ENCODE measurements around the gene KRT79. TPM values are rescaled to one million over a fixed set of nuclear protein-coding genes. Genes with fewer than 3 reads are reported as not detected.

KRT79 gene
- total and polyA plus RNA-seq, 12 donors: 0.30 TPM; not detected in 11

DNA sequence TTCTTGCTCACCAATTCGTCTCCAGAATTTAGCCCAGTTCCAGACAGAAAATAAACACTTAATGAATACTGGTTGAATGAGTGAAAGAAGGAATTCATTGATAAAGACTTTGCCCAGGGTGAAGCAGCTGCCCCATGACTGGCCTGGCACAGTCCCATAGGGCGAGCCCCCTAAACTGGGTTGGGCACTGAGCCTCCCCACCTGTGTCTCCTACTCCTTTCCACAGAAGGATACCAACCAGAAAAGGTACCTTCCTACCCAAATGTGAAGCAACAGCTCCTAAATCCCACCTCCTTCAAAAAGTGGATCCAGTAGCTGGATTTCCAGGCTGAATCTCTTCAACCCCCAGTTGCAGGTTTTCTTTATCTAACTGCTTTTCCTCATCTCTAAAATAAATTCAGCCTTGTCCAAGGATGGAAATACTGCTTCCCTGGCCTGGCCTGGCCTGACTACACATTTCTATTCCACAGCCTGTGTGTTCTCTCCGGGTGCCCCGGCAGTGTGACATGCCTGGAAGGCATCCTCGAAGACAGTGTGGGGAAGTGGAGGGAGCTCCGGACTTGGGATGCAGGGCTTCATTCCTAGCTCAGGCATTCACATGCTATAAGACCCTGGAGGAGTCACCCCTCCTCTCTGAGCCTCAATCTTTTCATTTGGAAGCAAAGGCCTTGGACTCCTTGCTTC, 45.8 kb downstream of the KRT79 start:
- no peaks in the 10 kb centered on the region for H3K9me3 ChIP-seq
- WGBS, 2 donors: 60 to 75% methylated on average over 6 of the region's 6 CpGs
- DNase-seq: no peak
- no peaks in the 10 kb centered on the region for H3K36me3 ChIP-seq
- ATAC-seq: no peak
- peaks cover 0 to 6% (median 0%) of the 10 kb centered on the region in 9 donors for H3K4me1 ChIP-seq
- H3K4me3 ChIP-seq: no peak overlapping the region
- intact Hi-C loops (cut with DNase I): no loop called here
- H3K27ac ChIP-seq: no peak overlapping the region
- TF ChIP-seq, protein P1, sequence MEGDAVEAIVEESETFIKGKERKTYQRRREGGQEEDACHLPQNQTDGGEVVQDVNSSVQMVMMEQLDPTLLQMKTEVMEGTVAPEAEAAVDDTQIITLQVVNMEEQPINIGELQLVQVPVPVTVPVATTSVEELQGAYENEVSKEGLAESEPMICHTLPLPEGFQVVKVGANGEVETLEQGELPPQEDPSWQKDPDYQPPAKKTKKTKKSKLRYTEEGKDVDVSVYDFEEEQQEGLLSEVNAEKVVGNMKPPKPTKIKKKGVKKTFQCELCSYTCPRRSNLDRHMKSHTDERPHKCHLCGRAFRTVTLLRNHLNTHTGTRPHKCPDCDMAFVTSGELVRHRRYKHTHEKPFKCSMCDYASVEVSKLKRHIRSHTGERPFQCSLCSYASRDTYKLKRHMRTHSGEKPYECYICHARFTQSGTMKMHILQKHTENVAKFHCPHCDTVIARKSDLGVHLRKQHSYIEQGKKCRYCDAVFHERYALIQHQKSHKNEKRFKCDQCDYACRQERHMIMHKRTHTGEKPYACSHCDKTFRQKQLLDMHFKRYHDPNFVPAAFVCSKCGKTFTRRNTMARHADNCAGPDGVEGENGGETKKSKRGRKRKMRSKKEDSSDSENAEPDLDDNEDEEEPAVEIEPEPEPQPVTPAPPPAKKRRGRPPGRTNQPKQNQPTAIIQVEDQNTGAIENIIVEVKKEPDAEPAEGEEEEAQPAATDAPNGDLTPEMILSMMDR (IDR thresholded peaks at IDR 0.05): no peak
- H3K27me3 ChIP-seq: peaks cover 0 to 65% (median 52%) of the 10 kb centered on the region in 7 donors

DNA sequence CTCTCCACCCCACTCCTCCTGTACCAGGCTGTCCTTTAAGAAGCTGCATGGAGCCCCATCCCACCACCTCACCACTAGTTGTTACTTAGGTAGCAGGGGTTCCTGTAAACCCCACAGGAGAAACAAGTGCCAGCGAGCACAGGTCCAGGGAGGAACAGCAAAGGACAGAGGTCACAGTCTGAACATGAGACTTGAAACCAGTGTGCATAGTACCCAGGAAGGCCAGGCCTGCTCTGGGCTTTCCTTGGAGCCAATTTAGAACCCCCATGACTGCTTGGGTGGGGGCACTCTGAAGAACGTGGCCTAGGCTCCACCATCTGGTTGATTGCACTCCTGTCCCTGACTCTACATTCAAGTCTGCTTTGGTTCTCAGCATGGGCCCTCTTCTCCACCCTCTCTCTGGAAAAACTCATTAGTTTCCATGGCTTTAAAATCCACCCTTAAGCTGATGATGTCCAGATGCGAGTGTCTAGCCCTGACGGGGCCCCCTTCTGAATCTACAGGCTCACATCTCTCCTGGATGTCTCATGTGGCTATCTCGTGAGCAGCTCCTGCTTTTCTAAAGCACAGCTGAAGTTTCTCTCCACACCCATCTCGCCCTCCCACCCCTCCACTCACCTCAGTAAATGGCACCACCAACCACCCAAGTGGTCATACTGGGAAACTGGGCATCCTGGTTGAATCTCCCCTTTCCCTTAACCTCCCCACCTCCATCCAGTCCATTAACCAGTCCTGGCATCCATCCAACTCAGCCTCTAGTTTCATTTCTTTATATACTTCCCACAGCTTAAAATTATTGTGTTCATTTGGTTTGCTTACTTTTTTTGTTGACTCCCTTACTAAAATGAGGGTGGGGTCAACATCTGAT, 46.6 kb downstream of the KRT79 start:
- Histone ChIP-seq H3K4me3 (no peak overlapping the region), H3K4me1 (peaks cover 0 to 6% (median 0%) of the 10 kb centered on the region in 9 donors), H3K27me3 (peaks cover 0 to 61% (median 50%) of the 10 kb centered on the region in 7 donors), H3K9me3 (no peaks in the 10 kb centered on the region), H3K36me3 (no peaks in the 10 kb centered on the region), H3K27ac (no peak overlapping the region)
- 63 to 68% methylated on average over 6 of the region's 6 CpGs for WGBS, 2 donors
- no peak for ATAC-seq
- TF ChIP-seq, protein P1 (IDR thresholded peaks at IDR 0.05): no peak
- no peak for DNase-seq
- intact Hi-C loops (cut with DNase I): no loop called here

DNA sequence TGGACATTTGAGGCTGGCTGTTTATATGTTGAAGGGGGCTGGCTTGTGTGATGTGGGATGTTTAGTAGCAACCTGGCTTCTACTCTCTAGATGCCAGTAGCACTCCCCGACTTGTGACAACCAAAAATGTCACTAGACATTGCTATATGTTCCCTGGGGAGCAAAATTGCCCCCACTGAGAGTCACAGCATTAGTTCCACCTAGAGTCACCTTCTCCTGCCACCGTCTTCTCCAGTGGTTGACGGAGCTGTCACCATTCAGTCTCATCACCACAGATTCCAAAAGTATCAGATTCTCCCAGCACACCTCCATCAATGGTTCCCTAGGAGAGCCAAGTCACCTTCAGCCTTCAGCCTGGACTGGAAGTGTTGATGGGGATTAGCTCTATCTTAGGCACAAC, 49.2 kb downstream of the KRT79 start:
- ATAC-seq: no peak
- TF ChIP-seq, protein P1 (IDR thresholded peaks at IDR 0.05): no peak

DNA sequence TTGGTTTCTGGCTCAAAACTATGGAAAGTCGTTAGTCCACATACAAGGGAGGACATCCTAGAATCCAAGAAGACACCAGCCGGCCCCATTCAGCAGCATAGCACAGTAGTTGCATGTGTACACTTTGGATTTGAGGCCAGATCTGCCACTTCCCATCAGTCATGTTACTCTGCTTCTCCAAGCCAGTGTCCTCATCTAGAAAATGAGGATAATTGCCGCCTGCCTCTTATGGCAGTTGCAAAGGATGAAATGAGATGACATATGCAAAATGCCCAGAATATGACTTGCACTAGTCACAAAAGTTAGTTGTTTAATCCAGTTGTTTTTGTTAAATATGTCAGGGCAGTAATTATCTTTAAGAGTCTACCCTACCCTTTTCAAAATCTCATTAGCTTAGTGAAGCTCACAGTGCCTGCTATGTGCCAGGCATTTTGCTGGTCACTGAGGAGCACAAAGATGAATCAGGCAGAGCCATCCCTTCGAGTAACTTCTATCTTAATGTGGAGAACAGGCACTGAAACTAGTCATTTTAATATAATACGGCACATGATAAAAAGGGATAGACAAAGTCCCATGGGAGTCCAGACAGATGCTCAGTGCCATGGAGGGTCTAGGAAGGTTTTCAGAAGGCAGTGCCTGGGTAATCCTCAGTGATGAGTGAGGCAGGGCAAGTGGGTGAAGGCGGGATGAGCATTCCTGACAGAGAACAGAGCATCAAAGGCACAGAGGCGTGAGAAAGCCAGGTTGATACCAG, 50.4 kb downstream of the KRT79 start:
- TF ChIP-seq, protein P1 (IDR thresholded peaks at IDR 0.05): no peak
- no peak for ATAC-seq

More for the DNA sequence above, 49.2 kb downstream of the KRT79 start:
- intact Hi-C loops (cut with DNase I): no loop called here
- Histone ChIP-seq H3K27ac (no peak overlapping the region), H3K36me3 (no peaks in the 10 kb centered on the region), H3K27me3 (peaks cover 0 to 51% (median 34%) of the 10 kb centered on the region in 7 donors), H3K4me3 (no peak overlapping the region), H3K4me1 (peaks cover 0 to 3% (median 0%) of the 10 kb centered on the region in 9 donors), H3K9me3 (no peaks in the 10 kb centered on the region)
- WGBS, 2 donors: 76 to 85% methylated on average over 3 of the region's 3 CpGs
- no peak for DNase-seq

More for the DNA sequence above, 50.4 kb downstream of the KRT79 start:
- intact Hi-C loops (cut with DNase I): no loop called here
- H3K36me3 ChIP-seq: no peaks in the 10 kb centered on the region
- DNase-seq: no peak
- no peak overlapping the region for H3K4me3 ChIP-seq
- H3K27ac ChIP-seq: no peak overlapping the region
- no peaks in the 10 kb centered on the region for H3K9me3 ChIP-seq
- 78% methylated on average over 7 of the region's 7 CpGs for WGBS, 2 donors
- H3K27me3 ChIP-seq: peaks cover 0 to 47% (median 23%) of the 10 kb centered on the region in 7 donors
- H3K4me1 ChIP-seq: no peaks in the 10 kb centered on the region
